SK-N-SH (cell line): ENCODE measurements around the gene PPEF1. TPM values are rescaled to one million over a fixed set of nuclear protein-coding genes. Genes with fewer than 3 reads are reported as not detected.

Experiments
- CTCF ChIA-PET: fragments of 300-600, 350-600 bp; formaldehyde crosslinking; extraction: SDS; loops from one replicate; lab custom pipeline; 2021; lab: Yijun Ruan, JAX
- POLR2A ChIA-PET: fragments of 350-600 bp; sonication (Branson Sonifier 250); formaldehyde crosslinking; extraction: SDS; loops from one replicate; lab custom pipeline; 2020; ENCODE audit warnings: antibody characterized with exemption, inconsistent platforms; lab: Yijun Ruan, JAX
- DNase-seq: peaks from one replicate; pipeline ENCODE4 v3.0.0; 2012
- H2AFZ ChIP-seq: fragments of 200-600 bp; sonication (generic); 2 replicates; pipeline ENCODE4 v1.8.1; 2016; ENCODE audit warnings: antibody characterized with exemption, mild to moderate bottlenecking, low read depth
- H3F3A ChIP-seq: fragments of 200-600 bp; sonication (generic); replicated peaks from 2 replicates; pipeline ENCODE3; 2016; ENCODE audit warnings: antibody characterized with exemption, mild to moderate bottlenecking; ENCODE audit not compliant: insufficient read depth
- H3K27ac ChIP-seq, 2 experiments: fragments of 200-500 bp in 1 of 2; fragments of 200-600 bp in 1 of 2; sonication (Bioruptor generic) in 1 of 2; sonication (generic), shearing (Covaris generic) in 1 of 2; 2 replicates each; pipeline versions ENCODE4 v1.5.1 to v1.6.1; 2014 to 2016; ENCODE audit warnings: low read depth in 2 of 2, inconsistent platforms in 1 of 2, low read length in 1 of 2, mild to moderate bottlenecking in 1 of 2, mixed read lengths in 1 of 2
- H3K27me3 ChIP-seq: fragments of 200-600 bp; sonication (generic), shearing (Covaris generic); 2 replicates; pipeline ENCODE4 v1.6.1; 2016; ENCODE audit warnings: mixed run types; ENCODE audit not compliant: insufficient read depth
- H3K36me3 ChIP-seq, 2 experiments: fragments of 200-500 bp in 1 of 2; fragments of 200-600 bp in 1 of 2; sonication (Bioruptor generic) in 1 of 2; sonication (generic) in 1 of 2; replicated peaks in 1 of 2; 2 replicates each; pipeline versions ENCODE3 to v1.5.1; 2014 to 2016; ENCODE audit warnings: low read length in 1 of 2, mild to moderate bottlenecking in 1 of 2; ENCODE audit not compliant: insufficient read depth in 2 of 2, control insufficient read depth in 1 of 2
- H3K4me1 ChIP-seq, 2 experiments: fragments of 200-500 bp in 1 of 2; fragments of 200-600 bp in 1 of 2; sonication (Bioruptor generic) in 1 of 2; sonication (generic), shearing (Covaris generic) in 1 of 2; 2 replicates each; pipeline versions ENCODE4 v1.5.1 to v1.6.1; 2014 to 2016; ENCODE audit warnings: low read depth in 1 of 2, low read length in 1 of 2, mixed run types in 1 of 2; ENCODE audit not compliant: insufficient read depth in 2 of 2, control insufficient read depth in 1 of 2
- H3K4me2 ChIP-seq: fragments of 200-600 bp; sonication (generic), shearing (Covaris generic); 2 replicates; pipeline ENCODE4 v1.6.1; 2017; ENCODE audit warnings: mixed run types
- H3K4me3 ChIP-seq, 2 experiments: fragments of 200-500 bp in 1 of 2; fragments of 200-600 bp in 1 of 2; sonication (Bioruptor generic) in 1 of 2; sonication (generic), shearing (Covaris generic) in 1 of 2; 2 replicates each; pipeline versions ENCODE4 v1.5.1 to v1.8.1; 2014 to 2016; ENCODE audit warnings: low read depth in 2 of 2, inconsistent platforms in 1 of 2, low read length in 1 of 2, mild to moderate bottlenecking in 1 of 2, mixed read lengths in 1 of 2, moderate library complexity in 1 of 2
- H3K79me2 ChIP-seq: fragments of 200-600 bp; sonication (generic); 2 replicates; pipeline ENCODE4 v1.8.1; 2017; ENCODE audit warnings: mild to moderate bottlenecking; ENCODE audit not compliant: insufficient read depth
- H3K9ac ChIP-seq: fragments of 200-600 bp; sonication (generic); 2 replicates; pipeline ENCODE4 v1.6.1; 2017; ENCODE audit warnings: mixed run types
- H3K9me2 ChIP-seq: fragments of 200-600 bp; sonication (generic); 2 replicates; pipeline ENCODE4 v1.6.1; 2017; ENCODE audit warnings: mixed run types
- H3K9me3 ChIP-seq: fragments of 200-600 bp; sonication (generic); 2 replicates; pipeline ENCODE4 v1.6.1; 2017; ENCODE audit warnings: mixed run types, mild to moderate bottlenecking, moderate library complexity
- H4K20me1 ChIP-seq: fragments of 200-600 bp; sonication (generic); 2 replicates; pipeline ENCODE4 v1.6.1; 2017; ENCODE audit warnings: mild to moderate bottlenecking, mixed run types; ENCODE audit not compliant: insufficient read depth
- CHD2 ChIP-seq: fragments of 150-350 bp; IDR thresholded peaks from 2 replicates; pipeline ENCODE4 v1.6.1; 2018; ENCODE audit warnings: low read length; ENCODE audit not compliant: partially characterized antibody
- CTCF ChIP-seq: fragments of 200-600 bp; sonication (generic); IDR thresholded peaks from 2 replicates; pipeline ENCODE4 v1.6.1; 2017; ENCODE audit warnings: antibody characterized with exemption, mild to moderate bottlenecking, moderate library complexity
- ELF1 ChIP-seq: IDR thresholded peaks from 2 replicates; pipeline ENCODE4 v1.4.0; 2012
- EP300 ChIP-seq, 2 experiments: IDR thresholded peaks; 2 replicates each; pipeline versions ENCODE4 v1.4.0 to v1.6.1; 2012; ENCODE audit warnings: borderline replicate concordance in 1 of 2, low read depth in 1 of 2, low read length in 1 of 2
- EZH2phosphoT487 ChIP-seq: fragments of 200-600 bp; sonication (generic); IDR thresholded peaks from 2 replicates; pipeline ENCODE4 v1.6.1; 2017; ENCODE audit warnings: low read depth, mixed run types, mild to moderate bottlenecking, antibody characterized with exemption, moderate library complexity, borderline replicate concordance
- FOXJ3 ChIP-seq: sonication (generic); formaldehyde crosslinking; IDR thresholded peaks from 2 replicates; pipeline ENCODE4 v1.5.1; 2020; ENCODE audit warnings: mild to moderate bottlenecking, missing genetic modification reagents
- GATA2 ChIP-seq: sonication (generic); formaldehyde crosslinking; IDR thresholded peaks from 2 replicates; pipeline ENCODE4 v1.5.0; 2020; ENCODE audit warnings: mild to moderate bottlenecking, missing genetic modification reagents
- MEF2A ChIP-seq: IDR thresholded peaks from 2 replicates; pipeline ENCODE4 v1.4.0; 2012; ENCODE audit warnings: low read depth, borderline replicate concordance
- MXI1 ChIP-seq: IDR thresholded peaks from 2 replicates; pipeline ENCODE4 v1.6.1; 2012; ENCODE audit warnings: mild to moderate bottlenecking, low read depth, low read length, improper control_type of control experiment
- RAD21 ChIP-seq: IDR thresholded peaks from 2 replicates; pipeline ENCODE4 v1.6.1; 2012; ENCODE audit warnings: mild to moderate bottlenecking, low read length
- RFX5 ChIP-seq: IDR thresholded peaks from 2 replicates; pipeline ENCODE4 v1.6.1; 2012; ENCODE audit warnings: mild to moderate bottlenecking, improper control_type of control experiment, low read length
- SIN3A ChIP-seq: IDR thresholded peaks from 2 replicates; pipeline ENCODE4 v1.6.1; 2012; ENCODE audit warnings: low read depth, mild to moderate bottlenecking, low read length, moderate library complexity, borderline replicate concordance
- TAF1 ChIP-seq: IDR thresholded peaks from 2 replicates; pipeline ENCODE4 v1.6.1; 2012; ENCODE audit warnings: low read depth, mild to moderate bottlenecking, low read length, moderate library complexity, borderline replicate concordance
- TCF12 ChIP-seq: IDR thresholded peaks from 2 replicates; pipeline ENCODE4 v1.4.0; 2012
- TEAD4 ChIP-seq: IDR thresholded peaks from 2 replicates; pipeline ENCODE4 v1.4.0; 2012; ENCODE audit warnings: mild to moderate bottlenecking, borderline replicate concordance; ENCODE audit not compliant: insufficient read depth
- YY1 ChIP-seq: IDR thresholded peaks from 2 replicates; pipeline ENCODE4 v1.4.0; 2012; ENCODE audit warnings: low read depth, mild to moderate bottlenecking
- WGBS: methylation state at CpG from one replicate; pipeline ENCODE4 v1.1.6; 2017; ENCODE audit warnings: low lambda C conversion rate; 5-methylcytosine and 5-hydroxymethylcytosine counted together
- polyA plus RNA-seq, 3 experiments: library from polyadenylated mRNA; depleted of rRNA; stranded (reverse); fragments of >200 nt; gene quantifications; 2 replicates each; pipeline ENCODE4 v1.2.3, GENCODE V29; 2012
- TF ChIP-seq, protein P1 (sequence below): IDR thresholded peaks from 2 replicates; pipeline ENCODE4 v1.6.1; 2012; ENCODE audit warnings: mild to moderate bottlenecking, low read depth, low read length, moderate library complexity
- TF ChIP-seq, protein P2 (sequence below): IDR thresholded peaks from 2 replicates; pipeline ENCODE4 v1.4.0; 2012; ENCODE audit warnings: low read depth
- TF ChIP-seq, protein P3 (sequence below): IDR thresholded peaks from 2 replicates; pipeline ENCODE4; 2012

PPEF1 gene
- polyA plus RNA-seq, 1 of the 3 experiments (the other 2 are of a cell fraction) = 0.16 TPM

DNA sequence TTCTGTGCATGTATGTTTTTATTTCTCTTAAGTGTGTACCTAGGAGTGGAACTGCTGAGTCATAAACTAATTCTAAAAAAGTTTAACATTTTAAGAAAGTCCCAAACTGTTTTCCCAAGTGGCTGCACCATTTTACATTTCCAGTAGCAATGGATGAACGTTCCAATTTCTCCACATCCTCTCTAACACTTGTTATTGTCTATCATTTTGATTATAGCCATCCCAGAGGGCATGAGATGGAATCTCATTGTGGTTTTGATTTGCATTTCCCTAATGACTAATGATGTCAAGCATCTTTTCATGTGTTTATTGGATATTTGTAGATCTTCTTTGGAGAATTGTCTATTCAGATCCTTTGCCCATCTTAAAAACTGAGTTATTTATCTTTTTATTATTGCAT lies 82.5 kb downstream of the PPEF1 start:
- Histone ChIP-seq H3K4me2 (no peak overlapping the region), H3K4me1 (peaks cover 0 to 14% of the 10 kb centered on the region in 2 experiments; a peak in 2 of 4 replicates), H3K4me3 (no peak overlapping the region), H2AFZ (no peak overlapping the region), H3K9me2 (no peaks in the 10 kb centered on the region)
- DNase-seq = no peak
- ChIA-PET POLR2A (no interaction called here), CTCF (no interaction called here)
- no peak for TF ChIP-seq MXI1
- TF ChIP-seq TEAD4 = no peak
- no peak for TF ChIP-seq CHD2
- TF ChIP-seq, protein P1, sequence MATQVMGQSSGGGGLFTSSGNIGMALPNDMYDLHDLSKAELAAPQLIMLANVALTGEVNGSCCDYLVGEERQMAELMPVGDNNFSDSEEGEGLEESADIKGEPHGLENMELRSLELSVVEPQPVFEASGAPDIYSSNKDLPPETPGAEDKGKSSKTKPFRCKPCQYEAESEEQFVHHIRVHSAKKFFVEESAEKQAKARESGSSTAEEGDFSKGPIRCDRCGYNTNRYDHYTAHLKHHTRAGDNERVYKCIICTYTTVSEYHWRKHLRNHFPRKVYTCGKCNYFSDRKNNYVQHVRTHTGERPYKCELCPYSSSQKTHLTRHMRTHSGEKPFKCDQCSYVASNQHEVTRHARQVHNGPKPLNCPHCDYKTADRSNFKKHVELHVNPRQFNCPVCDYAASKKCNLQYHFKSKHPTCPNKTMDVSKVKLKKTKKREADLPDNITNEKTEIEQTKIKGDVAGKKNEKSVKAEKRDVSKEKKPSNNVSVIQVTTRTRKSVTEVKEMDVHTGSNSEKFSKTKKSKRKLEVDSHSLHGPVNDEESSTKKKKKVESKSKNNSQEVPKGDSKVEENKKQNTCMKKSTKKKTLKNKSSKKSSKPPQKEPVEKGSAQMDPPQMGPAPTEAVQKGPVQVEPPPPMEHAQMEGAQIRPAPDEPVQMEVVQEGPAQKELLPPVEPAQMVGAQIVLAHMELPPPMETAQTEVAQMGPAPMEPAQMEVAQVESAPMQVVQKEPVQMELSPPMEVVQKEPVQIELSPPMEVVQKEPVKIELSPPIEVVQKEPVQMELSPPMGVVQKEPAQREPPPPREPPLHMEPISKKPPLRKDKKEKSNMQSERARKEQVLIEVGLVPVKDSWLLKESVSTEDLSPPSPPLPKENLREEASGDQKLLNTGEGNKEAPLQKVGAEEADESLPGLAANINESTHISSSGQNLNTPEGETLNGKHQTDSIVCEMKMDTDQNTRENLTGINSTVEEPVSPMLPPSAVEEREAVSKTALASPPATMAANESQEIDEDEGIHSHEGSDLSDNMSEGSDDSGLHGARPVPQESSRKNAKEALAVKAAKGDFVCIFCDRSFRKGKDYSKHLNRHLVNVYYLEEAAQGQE = no peak
- no peak for TF ChIP-seq TCF12
- TF ChIP-seq, protein P2, sequence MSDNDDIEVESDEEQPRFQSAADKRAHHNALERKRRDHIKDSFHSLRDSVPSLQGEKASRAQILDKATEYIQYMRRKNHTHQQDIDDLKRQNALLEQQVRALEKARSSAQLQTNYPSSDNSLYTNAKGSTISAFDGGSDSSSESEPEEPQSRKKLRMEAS = no peak
- TF ChIP-seq SIN3A = no peak
- TF ChIP-seq EZH2phosphoT487 = no peak
- TF ChIP-seq, all 33 proteins: peak for 0
- Histone ChIP-seq H3K9me3 (no peaks in the 10 kb centered on the region), H3K79me2 (no peaks in the 10 kb centered on the region), H3K9ac (no peak overlapping the region), H3K27ac (no peak overlapping the region), H3K36me3 (no peaks in the 10 kb centered on the region), H3F3A (no peaks in the 10 kb centered on the region), H3K27me3 (no peaks in the 10 kb centered on the region), H4K20me1 (no peaks in the 10 kb centered on the region)
- 0% methylated on average over 1 of the region's 1 CpG for WGBS

- H3K4me1 ChIP-seq = peaks cover 0 to 14% of the 10 kb centered on the region in 2 experiments; a peak in 2 of 4 replicates
- H3K9me2 ChIP-seq = no peaks in the 10 kb centered on the region
- ChIA-PET POLR2A (no interaction called here), CTCF (no interaction called here)
- H2AFZ ChIP-seq = 0 out of 2 replicates have a peak overlapping the region, but pooled peaks have one; percentile 35
- H3K4me3 ChIP-seq = no peak overlapping the region
- H4K20me1 ChIP-seq = no peaks in the 10 kb centered on the region
- H3K4me2 ChIP-seq = no peak overlapping the region
- H3K36me3 ChIP-seq = no peaks in the 10 kb centered on the region
- no peaks in the 10 kb centered on the region for H3F3A ChIP-seq
- no peaks in the 10 kb centered on the region for H3K9me3 ChIP-seq
- no peak overlapping the region for H3K9ac ChIP-seq
- peak overlapping the region in 1 of 2 experiments; percentile 51; a peak in 2 of 4 replicates for H3K27ac ChIP-seq
- TF ChIP-seq RFX5 (no peak), MEF2A (no peak), CTCF (no peak), FOXJ3 (no peak), RAD21 (no peak), CHD2 (no peak), TAF1 (no peak), ELF1 (no peak), GATA2 (CRISPR knock-in tag) (no peak), YY1 (no peak), EP300 (IDR thresholded peaks at IDR 0.05; ENCODE audit: borderline replicate concordance in 1 of 2, low read depth in 1 of 2, low read length in 1 of 2) (no peak)
- TF ChIP-seq, protein P3, sequence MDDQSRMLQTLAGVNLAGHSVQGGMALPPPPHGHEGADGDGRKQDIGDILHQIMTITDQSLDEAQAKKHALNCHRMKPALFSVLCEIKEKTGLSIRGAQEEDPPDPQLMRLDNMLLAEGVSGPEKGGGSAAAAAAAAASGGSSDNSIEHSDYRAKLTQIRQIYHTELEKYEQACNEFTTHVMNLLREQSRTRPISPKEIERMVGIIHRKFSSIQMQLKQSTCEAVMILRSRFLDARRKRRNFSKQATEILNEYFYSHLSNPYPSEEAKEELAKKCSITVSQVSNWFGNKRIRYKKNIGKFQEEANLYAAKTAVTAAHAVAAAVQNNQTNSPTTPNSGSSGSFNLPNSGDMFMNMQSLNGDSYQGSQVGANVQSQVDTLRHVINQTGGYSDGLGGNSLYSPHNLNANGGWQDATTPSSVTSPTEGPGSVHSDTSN = no peak
- DNase-seq = no peak
- H3K27me3 ChIP-seq = no peaks in the 10 kb centered on the region
- no peaks in the 10 kb centered on the region for H3K79me2 ChIP-seq
Measured at GRCh38 chrX:18792828-18793227, 85.4 kb downstream of the PPEF1 start.
